Neural cell (in vitro differentiated cells): ENCODE results near the gene TTC21A. TPM values are rescaled to one million over a fixed set of nuclear protein-coding genes. Genes with fewer than 3 reads are reported as not detected.

Experiments
- H2AFZ ChIP-seq: fragments of 200-600, 300-800 bp; sonication (generic), shearing (Covaris generic); 2 replicates; pipeline ENCODE4 v1.6.0; 2014; ENCODE audit warnings: low read depth, mild to moderate bottlenecking, antibody characterized with exemption, low read length, moderate library complexity
- H3F3A ChIP-seq: fragments of 200-600 bp; shearing (Covaris generic); 2 replicates; pipeline ENCODE4 v1.6.1; 2016; ENCODE audit warnings: mild to moderate bottlenecking, moderate library complexity, mixed read lengths, antibody characterized with exemption, low read length; ENCODE audit not compliant: insufficient read depth, poor library complexity, severe bottlenecking
- H3K27ac ChIP-seq: fragments of 200-600, 300-800 bp; sonication (generic), shearing (Covaris generic); 2 replicates; pipeline ENCODE4 v1.5.1; 2014; ENCODE audit warnings: mild to moderate bottlenecking, low read length, moderate library complexity
- H3K27me3 ChIP-seq: fragments of 300-800, 200-600 bp; sonication (generic), shearing (Covaris generic); 2 replicates; pipeline ENCODE4 v1.6.0; 2014; ENCODE audit warnings: mild to moderate bottlenecking, low read depth, low read length, moderate library complexity; ENCODE audit not compliant: insufficient read depth
- H3K36me3 ChIP-seq: fragments of 300-800, 200-600 bp; sonication (generic), shearing (Covaris generic); 2 replicates; pipeline ENCODE4 v1.5.1; 2014; ENCODE audit warnings: mild to moderate bottlenecking, antibody characterized with exemption, low read length, moderate library complexity; ENCODE audit not compliant: insufficient read depth
- H3K4me2 ChIP-seq: fragments of 300-800, 200-600 bp; sonication (generic), shearing (Covaris generic); 2 replicates; pipeline ENCODE4 v1.6.0; 2014; ENCODE audit warnings: mild to moderate bottlenecking, low read length
- H3K4me3 ChIP-seq: fragments of 300-800, 200-600 bp; sonication (generic), shearing (Covaris generic); 2 replicates; pipeline ENCODE4 v1.5.1; 2014; ENCODE audit warnings: mild to moderate bottlenecking, low read length, moderate library complexity
- H3K79me2 ChIP-seq: fragments of 200-600 bp; shearing (Covaris generic); replicated peaks from 2 replicates; pipeline ENCODE4 v1.6.0; 2014; ENCODE audit warnings: mild to moderate bottlenecking, low read length, moderate library complexity; ENCODE audit not compliant: insufficient read depth
- H3K9ac ChIP-seq: fragments of 300-800, 200-600 bp; sonication (generic), shearing (Covaris generic); 2 replicates; pipeline ENCODE4 v1.6.1; 2016; ENCODE audit warnings: mild to moderate bottlenecking, low read length, mixed read lengths
- H3K9me2 ChIP-seq: fragments of 200-600 bp; shearing (Covaris generic); 2 replicates; pipeline ENCODE4 v1.6.1; 2016; ENCODE audit warnings: mild to moderate bottlenecking, low read length, mixed read lengths; ENCODE audit not compliant: insufficient read depth
- H3K9me3 ChIP-seq: fragments of 200-600, 300-800 bp; sonication (generic), shearing (Covaris generic); 2 replicates; pipeline ENCODE4 v1.6.1; 2016; ENCODE audit warnings: mild to moderate bottlenecking, mixed run types, low read length, moderate library complexity, mixed read lengths
- H4K20me1 ChIP-seq: fragments of 200-600 bp; shearing (Covaris generic); 2 replicates; pipeline ENCODE4 v1.6.1; 2016; ENCODE audit warnings: mild to moderate bottlenecking, mixed run types; ENCODE audit not compliant: insufficient read depth
- CTCF ChIP-seq: fragments of 450-650 bp; IDR thresholded peaks from 2 replicates; pipeline ENCODE4 v1.5.1; 2014; ENCODE audit warnings: antibody characterized with exemption, mild to moderate bottlenecking, moderate library complexity; ENCODE audit not compliant: poor library complexity, severe bottlenecking
- EP300 ChIP-seq: fragments of 450-650 bp; conservative IDR thresholded peaks from 2 replicates; pipeline ENCODE4 v1.6.1; 2014; ENCODE audit warnings: antibody characterized with exemption, mild to moderate bottlenecking, moderate library complexity; ENCODE audit not compliant: poor library complexity, severe bottlenecking
- EZH2 ChIP-seq: fragments of 200-600, 300-800 bp; shearing (Covaris generic), sonication (generic); IDR thresholded peaks from 2 replicates; pipeline ENCODE4 v1.6.1; 2014; ENCODE audit warnings: antibody characterized with exemption, low read length, borderline replicate concordance, mild to moderate bottlenecking; ENCODE audit not compliant: insufficient read depth, poor library complexity, severe bottlenecking
- MXI1 ChIP-seq: fragments of 450-650 bp; conservative IDR thresholded peaks from 2 replicates; pipeline ENCODE4 v1.6.1; 2014; ENCODE audit warnings: antibody characterized with exemption, mild to moderate bottlenecking; ENCODE audit not compliant: poor library complexity, severe bottlenecking
- POLR2AphosphoS5 ChIP-seq: IDR thresholded peaks from 2 replicates; pipeline ENCODE4 v1.6.1; 2012
- RAD21 ChIP-seq: fragments of 450-650 bp; conservative IDR thresholded peaks from 2 replicates; pipeline ENCODE4 v1.6.1; 2014; ENCODE audit warnings: antibody characterized with exemption, mild to moderate bottlenecking, moderate library complexity
- REST ChIP-seq: IDR thresholded peaks from 2 replicates; pipeline ENCODE4 v1.6.1; 2012; ENCODE audit warnings: borderline replicate concordance
- SMC3 ChIP-seq: fragments of 450-650 bp; conservative IDR thresholded peaks from 2 replicates; pipeline ENCODE4 v1.6.1; 2014; ENCODE audit warnings: antibody characterized with exemption, mild to moderate bottlenecking, moderate library complexity; ENCODE audit not compliant: poor library complexity
- TAF1 ChIP-seq: IDR thresholded peaks from 2 replicates; pipeline ENCODE4 v1.6.1; 2012; ENCODE audit warnings: low read depth
- polyA plus RNA-seq: library from polyadenylated mRNA; depleted of rRNA; stranded (reverse); fragments of >200 nt; gene quantifications from 2 replicates; pipeline ENCODE4 v1.2.3, GENCODE V29; 2014

The TTC21A gene
- polyA plus RNA-seq, 1 donor from 2014 or later, result 6.2 TPM

- Histone ChIP-seq H3K79me2 (no peaks in the 10 kb centered on the region), H3K9me3 (no peaks in the 10 kb centered on the region), H3K4me2 (no peak overlapping the region), H3K4me3 (no peak overlapping the region), H3K9me2 (no peaks in the 10 kb centered on the region), H3F3A (no peaks in the 10 kb centered on the region), H3K36me3 (no peaks in the 10 kb centered on the region), H3K27ac (no peak overlapping the region), H3K9ac (no peak overlapping the region), H3K27me3 (peaks cover 16% of the 10 kb centered on the region), H2AFZ (no peak overlapping the region), H4K20me1 (no peaks in the 10 kb centered on the region)
- no peak for TF ChIP-seq REST
- TF ChIP-seq RAD21, result no peak
- TF ChIP-seq POLR2AphosphoS5, result no peak
- TF ChIP-seq EP300, result no peak
- no peak for TF ChIP-seq MXI1
- no peak for TF ChIP-seq TAF1
- no peak for TF ChIP-seq CTCF
- TF ChIP-seq EZH2, result no peak
- no peak for TF ChIP-seq SMC3
Measured at GRCh38 chr3:39150803-39151631, 43.5 kb downstream of the TTC21A start.

GRCh38 chr3:39153977-39154279, 46.4 kb downstream of the TTC21A start:
- peaks cover 16% of the 10 kb centered on the region for H3K27me3 ChIP-seq
- H3K9me3 ChIP-seq, result no peaks in the 10 kb centered on the region
- no peaks in the 10 kb centered on the region for H3K36me3 ChIP-seq
- no peaks in the 10 kb centered on the region for H3K9me2 ChIP-seq
- H3K9ac ChIP-seq, result no peak overlapping the region
- H3K27ac ChIP-seq, result no peak overlapping the region
- TF ChIP-seq RAD21, result no peak
- TF ChIP-seq EZH2, result no peak
- no peak for TF ChIP-seq SMC3
- TF ChIP-seq EP300, result no peak
- TF ChIP-seq CTCF, result no peak
- TF ChIP-seq TAF1, result no peak
- no peak for TF ChIP-seq MXI1
- no peak overlapping the region for H3K4me2 ChIP-seq
- no peak overlapping the region for H2AFZ ChIP-seq
- peak overlapping the region; percentile 68 for H3K4me3 ChIP-seq
- H3F3A ChIP-seq, result no peaks in the 10 kb centered on the region
- H4K20me1 ChIP-seq, result no peaks in the 10 kb centered on the region
- H3K79me2 ChIP-seq, result no peaks in the 10 kb centered on the region
